Tibial artery (tissue), 4 donors: ENCODE measurements around the gene TRIM65.
"Not testable (repeated sequence)": the region's sequence is repeated elsewhere in the genome, so short reads cannot be mapped to it uniquely, and the experiment has no call there.

Experiments used
- DNase-seq, 2 donors: peaks; one replicate each; pipeline ENCODE4 v3.0.0-alpha.2; 2019
- H3K27ac ChIP-seq, 2 donors: fragments of 200-600 bp; sonication (generic) in 1 of 2; 1 replicate in 1 of 2; 2 replicates in 1 of 2; pipeline ENCODE4 v1.5.1; 2018 to 2019; ENCODE audit warnings: mild to moderate bottlenecking in 1 of 2
- H3K27me3 ChIP-seq, 2 donors: fragments of 200-600 bp; sonication (generic) in 1 of 2; one replicate each; pipeline versions ENCODE4 v1.5.1 to v1.6.0; 2016 to 2019
- H3K36me3 ChIP-seq, 3 donors: fragments of 200-600 bp; sonication (generic) in 2 of 3; one replicate each; pipeline ENCODE4 v1.5.1; 2016 to 2019; ENCODE audit warnings: mild to moderate bottlenecking in 2 of 3
- H3K4me1 ChIP-seq, 4 donors: fragments of 200-600 bp; sonication (generic) in 2 of 4; 1 replicate in 3 of 4; 2 replicates in 1 of 4; pipeline ENCODE4 v1.5.1; 2016 to 2019
- H3K4me3 ChIP-seq, 2 donors: fragments of 200-600 bp; sonication (generic) in 1 of 2; 1 replicate in 1 of 2; 2 replicates in 1 of 2; pipeline ENCODE4 v1.5.1; 2018 to 2019; ENCODE audit warnings: mild to moderate bottlenecking in 2 of 2
- H3K9me3 ChIP-seq, 3 donors: fragments of 200-600 bp; sonication (generic) in 1 of 3; one replicate each; pipeline ENCODE4 v1.5.1; 2016 to 2019
- CTCF ChIP-seq, 2 experiments: fragments of 200-600 bp in 1 of 2; fragments of 450-650 bp in 1 of 2; IDR thresholded peaks; one replicate each; pipeline ENCODE4 v1.5.1; 2017 to 2019; ENCODE audit warnings: antibody characterized with exemption in 2 of 2, mild to moderate bottlenecking in 1 of 2, moderate library complexity in 1 of 2
- intact Hi-C: fragments of 100-400 bp; cut with DNase I; formaldehyde crosslinking; loops from one replicate; pipeline ENCODE4 v1.15.0; 2023; ENCODE audit warnings: low total_unique reads

The TRIM65 gene

GRCh38 chr17:75875182-75875939 lies 21.4 kb downstream of the TRIM65 start:
- Histone ChIP-seq H3K36me3 (peaks cover 9 to 25% (median 21%) of the 10 kb centered on the region in 3 donors), H3K4me1 (peaks cover 17 to 73% (median 64%) of the 10 kb centered on the region in 4 donors), H3K4me3 (peak overlapping the region; percentile 64 to 79), H3K9me3 (no peaks in the 10 kb centered on the region), H3K27ac (peak overlapping the region; percentile 87 to 97), H3K27me3 (no peaks in the 10 kb centered on the region)
- no peak for TF ChIP-seq CTCF (IDR thresholded peaks at IDR 0.05)
- peak in 1 of 2 donors; percentile 68 for DNase-seq
- intact Hi-C loops, result no loop called here

GRCh38 chr17:75874323-75875181 lies 22.2 kb downstream of the TRIM65 start:
- Histone ChIP-seq H3K4me3 (peak overlapping the region in 1 of 2 donors; percentile 64), H3K27ac (peak overlapping the region; percentile 87 to 97), H3K36me3 (peaks cover 9 to 25% (median 21%) of the 10 kb centered on the region in 3 donors), H3K9me3 (no peaks in the 10 kb centered on the region), H3K4me1 (peaks cover 22 to 81% (median 72%) of the 10 kb centered on the region in 4 donors), H3K27me3 (no peaks in the 10 kb centered on the region)
- DNase-seq, result no peak
- intact Hi-C loops, result no loop called here
- TF ChIP-seq CTCF (IDR thresholded peaks at IDR 0.05), result no peak

- H3K4me1 ChIP-seq, result peaks cover 23 to 84% (median 77%) of the 10 kb centered on the region in 4 donors
- TF ChIP-seq CTCF (IDR thresholded peaks at IDR 0.05), result no peak
- H3K9me3 ChIP-seq, result no peaks in the 10 kb centered on the region
- H3K36me3 ChIP-seq, result peaks cover 9 to 25% (median 21%) of the 10 kb centered on the region in 3 donors
- DNase-seq, result peak; percentile 46 to 88
- H3K4me3 ChIP-seq, result no peak overlapping the region
- intact Hi-C loops, result no loop called here
- H3K27ac ChIP-seq, result peak overlapping the region; percentile 87 to 97
- H3K27me3 ChIP-seq, result no peaks in the 10 kb centered on the region
Measured at GRCh38 chr17:75873587-75874322, 23.0 kb downstream of the TRIM65 start.

- Histone ChIP-seq H3K4me1 (peaks cover 23 to 89% (median 81%) of the 10 kb centered on the region in 4 donors), H3K27ac (peak overlapping the region; percentile 87 to 97), H3K27me3 (no peaks in the 10 kb centered on the region), H3K9me3 (no peaks in the 10 kb centered on the region), H3K4me3 (peak overlapping the region in 1 of 2 donors; percentile 20), H3K36me3 (peaks cover 9 to 25% (median 21%) of the 10 kb centered on the region in 3 donors)
- intact Hi-C loops, result no loop called here
- peak; percentile 92 to 96 for DNase-seq
- no peak for TF ChIP-seq CTCF (IDR thresholded peaks at IDR 0.05)
Measured at GRCh38 chr17:75872434-75873351, 24.1 kb downstream of the TRIM65 start.

- intact Hi-C loops, H3K27me3 ChIP-seq, DNase-seq, H3K9me3 ChIP-seq: not testable (repeated sequence)
- peaks cover 9 to 16% (median 16%) of the 10 kb centered on the region in 3 donors for H3K36me3 ChIP-seq
- peak overlapping the region; percentile 32 to 38 for H3K4me3 ChIP-seq
- peaks cover 17 to 71% (median 63%) of the 10 kb centered on the region in 4 donors for H3K4me1 ChIP-seq
- peak overlapping the region; percentile 92 to 97 for H3K27ac ChIP-seq
Measured at GRCh38 chr17:75870228-75870627, 26.5 kb downstream of the TRIM65 start.
